ENCODE results near the gene CYP11A1. TPM values are rescaled to one million over a fixed set of nuclear protein-coding genes. Genes with fewer than 3 reads are reported as not detected.

CYP11A1 gene
- not detected in 2 replicates for total RNA-seq

DNA sequence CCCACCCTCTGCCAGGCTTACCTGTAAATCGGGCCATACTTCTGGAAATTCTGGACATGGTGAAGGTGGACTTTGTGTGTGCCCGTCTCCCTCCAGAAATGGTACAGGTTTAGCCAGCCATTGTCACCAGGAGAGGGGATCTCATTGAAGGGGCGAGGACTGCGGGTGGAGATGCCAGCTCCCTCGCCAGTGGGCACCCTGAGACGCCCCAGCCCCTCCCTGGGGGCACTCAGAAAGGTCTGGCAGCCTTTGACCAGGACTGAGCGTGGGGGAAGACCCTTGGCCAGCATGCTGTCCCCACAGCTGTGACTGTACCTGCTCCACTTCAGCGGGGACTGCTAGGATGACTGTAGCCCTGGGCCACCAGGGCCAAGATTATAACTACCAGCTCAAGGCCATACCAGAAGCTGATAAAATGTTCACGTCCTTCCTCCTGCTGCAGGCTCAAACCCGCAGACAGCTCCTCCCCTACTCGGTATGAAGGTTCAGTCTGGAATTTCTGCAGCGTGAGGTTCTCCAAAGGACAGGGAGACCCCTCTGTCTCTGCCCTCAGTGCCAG lies at the start of gene CYP11A1:
Gene CYP11A1, minus strand, starts transcription at position 351 of the 559 bp plus-strand sequence. Its CDS starts 61 bp downstream, at position 290.

Other genes with a start within 250 kb of the CYP11A1 start
- 0.09 TPM in 1 of 2 replicates, not detected in the other for gene ISLR2, start 237.1 kb downstream of the CYP11A1 start, total RNA-seq
- gene ISLR, start 193.9 kb downstream of the CYP11A1 start, total RNA-seq = 4.6 TPM in 1 of 2 replicates, not detected in the other
- gene STRA6, start 164.9 kb downstream of the CYP11A1 start, total RNA-seq = 0.85 TPM in 1 of 2 replicates, not detected in the other
- gene CCDC33, start 131.3 kb downstream of the CYP11A1 start, total RNA-seq = not detected in 2 replicates
- gene SEMA7A, start 66.3 kb upstream of the CYP11A1 start, total RNA-seq = 1.9 and 2.0 TPM in 2 replicates
- gene UBL7, start 93.5 kb upstream of the CYP11A1 start, total RNA-seq = 21.6 and 23.1 TPM in 2 replicates
- 1.3 and 1.4 TPM in 2 replicates for gene ARID3B, start 173.6 kb upstream of the CYP11A1 start, total RNA-seq
- 47.8 and 51.5 TPM in 2 replicates for gene CLK3, start 248.2 kb upstream of the CYP11A1 start, total RNA-seq